GM23248 (cell line): ENCODE data around the gene CEACAM1.

ENCODE experiments used
- EZH2 ChIP-seq: fragments of 200-600 bp; sonication (generic); IDR thresholded peaks from 2 replicates; pipeline ENCODE4 v1.6.1; 2018; ENCODE audit warnings: antibody characterized with exemption, mild to moderate bottlenecking; ENCODE audit not compliant: insufficient read depth, poor library complexity, severe bottlenecking
- EZH2phosphoT487 ChIP-seq: fragments of 200-600 bp; sonication (generic); IDR thresholded peaks from 2 replicates; pipeline ENCODE4 v1.6.1; 2018; ENCODE audit warnings: antibody characterized with exemption, moderate library complexity, mild to moderate bottlenecking, low read depth; ENCODE audit not compliant: insufficient read depth

- TF ChIP-seq EZH2 (no peak), EZH2phosphoT487 (no peak)
Measured at GRCh38 chr19:42577016-42577415, 48.7 kb upstream of the CEACAM1 start.
